ENCODE data around the gene CCDC117. TPM values are rescaled to one million over a fixed set of nuclear protein-coding genes. Genes with fewer than 3 reads are reported as not detected.

Gene CCDC117
- total RNA-seq, 6 experiments from 2014 or later, result 15.3 to 24.4 (median 18.0) TPM

DNA sequence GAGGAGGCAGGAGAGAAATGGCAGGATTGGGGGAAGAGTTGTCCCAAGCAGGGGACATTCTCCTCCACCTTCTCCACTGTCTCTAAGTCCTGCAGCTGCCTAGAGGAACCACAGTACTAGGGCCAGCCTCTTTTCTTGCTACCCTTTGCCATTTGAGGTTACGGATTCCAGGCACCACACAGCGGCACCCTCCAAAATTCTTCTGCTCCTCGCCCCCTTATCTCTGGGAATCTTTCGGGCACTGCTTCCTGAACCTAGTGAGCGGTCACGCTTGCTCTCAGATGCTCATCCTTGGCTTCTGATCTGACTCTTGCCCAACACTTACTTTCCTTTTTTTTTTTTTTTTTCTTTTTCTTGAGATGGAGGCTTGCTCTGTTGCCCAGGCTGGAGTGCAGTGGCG is 54.4 kb downstream of the CCDC117 start:
- no peak overlapping the region for H3K4me3 ChIP-seq
- no peaks in the 10 kb centered on the region for H3K27me3 ChIP-seq
- DNase-seq, result no peak
- no peaks in the 10 kb centered on the region for H3K36me3 ChIP-seq
- H3K9me3 ChIP-seq, result no peaks in the 10 kb centered on the region
- no peak for ATAC-seq
- TF ChIP-seq, protein P1, sequence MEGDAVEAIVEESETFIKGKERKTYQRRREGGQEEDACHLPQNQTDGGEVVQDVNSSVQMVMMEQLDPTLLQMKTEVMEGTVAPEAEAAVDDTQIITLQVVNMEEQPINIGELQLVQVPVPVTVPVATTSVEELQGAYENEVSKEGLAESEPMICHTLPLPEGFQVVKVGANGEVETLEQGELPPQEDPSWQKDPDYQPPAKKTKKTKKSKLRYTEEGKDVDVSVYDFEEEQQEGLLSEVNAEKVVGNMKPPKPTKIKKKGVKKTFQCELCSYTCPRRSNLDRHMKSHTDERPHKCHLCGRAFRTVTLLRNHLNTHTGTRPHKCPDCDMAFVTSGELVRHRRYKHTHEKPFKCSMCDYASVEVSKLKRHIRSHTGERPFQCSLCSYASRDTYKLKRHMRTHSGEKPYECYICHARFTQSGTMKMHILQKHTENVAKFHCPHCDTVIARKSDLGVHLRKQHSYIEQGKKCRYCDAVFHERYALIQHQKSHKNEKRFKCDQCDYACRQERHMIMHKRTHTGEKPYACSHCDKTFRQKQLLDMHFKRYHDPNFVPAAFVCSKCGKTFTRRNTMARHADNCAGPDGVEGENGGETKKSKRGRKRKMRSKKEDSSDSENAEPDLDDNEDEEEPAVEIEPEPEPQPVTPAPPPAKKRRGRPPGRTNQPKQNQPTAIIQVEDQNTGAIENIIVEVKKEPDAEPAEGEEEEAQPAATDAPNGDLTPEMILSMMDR (IDR thresholded peaks at IDR 0.05), result no peak
- TF ChIP-seq POLR2A (IDR thresholded peaks at IDR 0.05), result no peak
- intact Hi-C loops (cut with DNase I), result no loop called here
- H3K27ac ChIP-seq, result peak overlapping the region in 1 of 3 donors; percentile 8
- peaks cover 0 to 45% (median 19%) of the 10 kb centered on the region in 4 donors for H3K4me1 ChIP-seq
- 93% methylated on average over 6 of the region's 7 CpGs for WGBS (ENCODE audit: insufficient coverage, low coverage, low lambda C conversion rate, missing lambda C conversion rate)

DNA sequence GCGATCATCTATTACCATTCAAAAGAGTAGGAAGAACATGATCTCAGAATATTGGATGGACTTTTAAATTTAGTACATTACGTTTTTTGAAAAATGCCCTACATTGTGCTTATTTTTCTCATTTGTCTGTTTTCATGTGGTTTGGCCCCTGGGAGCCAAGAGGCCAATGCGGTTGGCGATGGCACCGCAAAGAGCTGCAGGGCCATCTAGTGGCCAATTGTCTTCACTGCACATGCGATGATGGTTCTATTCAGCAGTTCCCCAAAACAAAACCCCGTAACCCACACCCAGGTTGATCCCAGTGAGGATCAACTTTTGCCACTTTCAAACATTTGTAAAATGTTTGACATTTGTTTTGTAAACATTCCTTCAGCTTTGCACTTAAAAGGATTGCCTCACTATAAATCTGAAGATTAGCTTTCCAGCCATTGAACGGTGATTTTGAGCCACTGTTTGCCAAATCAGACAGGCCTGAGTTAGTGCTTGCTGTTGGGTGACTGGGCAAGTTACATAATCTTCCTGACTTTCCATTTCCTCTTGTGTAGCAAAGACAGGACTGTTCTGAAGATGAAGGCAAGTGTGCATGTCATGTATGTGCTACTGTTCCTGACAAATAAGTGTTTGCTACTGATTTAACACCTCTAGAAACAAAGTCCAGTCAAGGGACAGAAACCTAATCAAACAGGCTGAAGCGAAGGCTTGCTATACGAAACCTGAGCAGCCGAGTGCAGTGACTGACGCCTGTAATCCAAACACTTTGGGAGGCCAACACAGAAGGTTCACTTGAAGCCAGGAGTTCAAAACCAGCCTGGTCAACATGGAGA is 57.1 kb downstream of the CCDC117 start:
- no peak for TF ChIP-seq POLR2A (IDR thresholded peaks at IDR 0.05)
- TF ChIP-seq, protein P1 (IDR thresholded peaks at IDR 0.05), result peak; percentile 97 to 99 (median 98)
- Histone ChIP-seq H3K4me3 (peak overlapping the region in 1 of 3 donors; percentile 14), H3K9me3 (no peaks in the 10 kb centered on the region), H3K27ac (peak overlapping the region; percentile 5 to 72 (median 24)), H3K4me1 (peaks cover 0 to 22% (median 10%) of the 10 kb centered on the region in 4 donors), H3K27me3 (no peaks in the 10 kb centered on the region), H3K36me3 (no peaks in the 10 kb centered on the region)
- peak; percentile 79 to 85 (median 84) for DNase-seq
- peak; percentile 91 to 98 (median 95) for ATAC-seq
- intact Hi-C loops (cut with DNase I), result loop anchor here (5.0 to 10.0 kb wide), 2 partner anchors 222 to 225 kb away; no protein-coding TSS in a partner anchor
- WGBS (ENCODE audit: insufficient coverage, low coverage, low lambda C conversion rate, missing lambda C conversion rate), result 18% methylated on average over 12 of the region's 12 CpGs

DNA sequence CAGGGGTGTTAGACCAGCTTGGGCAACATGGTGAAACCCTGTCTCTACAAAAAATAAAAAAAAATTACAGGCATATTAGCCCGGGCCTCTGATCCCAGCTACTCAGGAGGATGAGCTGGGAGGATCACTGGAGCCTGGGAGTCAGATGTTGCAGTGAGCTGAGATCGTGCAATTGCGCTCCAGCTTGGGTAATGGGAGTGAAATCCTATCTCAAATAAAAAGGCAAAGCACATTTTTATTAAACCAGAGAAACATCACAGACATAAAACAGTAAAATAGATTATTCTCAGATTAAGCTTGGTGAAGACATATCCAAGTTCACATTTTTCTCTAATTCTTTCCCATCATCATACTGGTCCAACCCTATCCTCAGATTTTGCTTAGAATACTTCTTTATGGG is 57.9 kb downstream of the CCDC117 start:
- H3K27me3 ChIP-seq, result no peaks in the 10 kb centered on the region
- intact Hi-C loops (cut with DNase I), result loop anchor here (5.0 to 10.0 kb wide), 2 partner anchors 223 to 226 kb away; no protein-coding TSS in a partner anchor
- no peak for TF ChIP-seq POLR2A (IDR thresholded peaks at IDR 0.05)
- TF ChIP-seq, protein P1 (IDR thresholded peaks at IDR 0.05), result no peak
- 100% methylated on average over 3 of the region's 3 CpGs for WGBS (ENCODE audit: insufficient coverage, low coverage, low lambda C conversion rate, missing lambda C conversion rate)
- no peaks in the 10 kb centered on the region for H3K9me3 ChIP-seq
- no peak overlapping the region for H3K4me3 ChIP-seq
- peaks cover 0 to 22% (median 10%) of the 10 kb centered on the region in 4 donors for H3K4me1 ChIP-seq
- ATAC-seq, result no peak
- peak overlapping the region in 1 of 3 donors; percentile 72 for H3K27ac ChIP-seq
- DNase-seq, result no peak
- H3K36me3 ChIP-seq, result no peaks in the 10 kb centered on the region

DNA sequence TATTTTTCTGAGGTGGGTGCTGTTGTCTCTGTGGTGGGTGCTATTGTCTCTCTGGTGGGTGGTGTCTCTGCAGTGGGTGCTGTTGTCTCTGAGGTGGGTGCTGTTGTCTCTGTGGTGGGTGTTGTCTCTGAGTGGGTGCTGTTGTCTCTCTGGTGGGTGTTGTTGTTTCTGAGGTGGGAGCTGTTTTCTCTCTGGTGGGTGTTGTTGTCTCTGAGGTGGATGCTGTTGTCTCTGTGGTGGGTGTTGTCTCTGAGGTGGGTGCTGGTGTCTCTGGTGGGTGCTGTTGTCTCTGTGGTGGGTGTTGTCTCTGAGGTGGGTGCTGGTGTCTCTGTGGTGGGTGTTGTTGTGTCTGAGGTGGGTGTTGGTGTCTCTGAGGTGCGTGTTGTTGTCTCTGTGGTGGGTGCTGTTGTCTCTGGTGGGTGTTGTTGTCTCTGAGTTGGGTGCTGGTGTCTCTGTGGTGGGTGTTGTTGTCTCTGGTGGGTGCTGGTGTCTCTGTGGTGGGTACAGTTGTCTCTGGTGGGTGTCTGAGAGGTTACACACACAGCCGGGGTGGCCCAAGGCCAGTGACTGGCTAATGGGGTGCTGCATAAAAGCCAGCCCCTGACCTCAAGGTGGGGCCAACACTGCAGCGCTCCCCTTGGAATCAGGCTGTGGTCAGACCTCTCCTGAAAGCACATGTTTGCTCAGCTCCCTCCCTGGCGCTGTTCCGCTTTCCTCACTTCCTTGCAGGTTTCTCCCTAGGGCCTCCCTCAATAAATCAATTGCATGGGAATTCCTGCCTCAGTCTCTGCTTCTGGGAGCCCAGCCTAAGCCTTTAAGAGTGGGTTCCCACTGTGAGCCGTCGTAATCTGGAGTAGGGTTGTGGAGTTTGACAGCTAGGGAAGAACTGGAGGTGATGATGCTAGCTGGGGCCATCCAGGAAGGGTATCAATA is 58.9 kb downstream of the CCDC117 start:
- no peak for TF ChIP-seq POLR2A (IDR thresholded peaks at IDR 0.05)
- TF ChIP-seq, protein P1 (IDR thresholded peaks at IDR 0.05), result no peak
- DNase-seq, result no peak
- ATAC-seq, result no peak
- WGBS (ENCODE audit: insufficient coverage, low coverage, low lambda C conversion rate, missing lambda C conversion rate), result 100% methylated on average over 2 of the region's 7 CpGs
- Histone ChIP-seq H3K4me3 (no peak overlapping the region), H3K27ac (no peak overlapping the region), H3K27me3 (no peaks in the 10 kb centered on the region), H3K9me3 (no peaks in the 10 kb centered on the region), H3K4me1 (peaks cover 0 to 22% (median 10%) of the 10 kb centered on the region in 4 donors), H3K36me3 (no peaks in the 10 kb centered on the region)
- intact Hi-C loops (cut with DNase I), result loop anchor here (5.0 to 10.0 kb wide), 2 partner anchors 224 to 227 kb away; no protein-coding TSS in a partner anchor

Measured in right lobe of liver (tissue), 6 donors.